Adipocyte (in vitro differentiated cells): Measurements from ENCODE around the gene PPP1R8.
"Not testable (repeated sequence)": the region's sequence is repeated elsewhere in the genome, so short reads cannot be mapped to it uniquely, and the experiment has no call there.

Experiments
- DNase-seq: peaks from one replicate; pipeline ENCODE4 v3.0.0-alpha.2; 2015; ENCODE audit warnings: low read depth
- H3K27me3 ChIP-seq: replicated peaks from 2 replicates; pipeline ENCODE4 v1.7.0; 2013; ENCODE audit warnings: mild to moderate bottlenecking, low read length, moderate library complexity; ENCODE audit not compliant: control insufficient read depth, insufficient read depth
- H3K36me3 ChIP-seq: 2 replicates; pipeline ENCODE4 v1.7.0; 2013; ENCODE audit warnings: low read length, mild to moderate bottlenecking, moderate library complexity; ENCODE audit not compliant: control insufficient read depth, insufficient read depth, severe bottlenecking
- H3K4me1 ChIP-seq: 2 replicates; pipeline ENCODE4 v1.7.0; 2013; ENCODE audit warnings: mild to moderate bottlenecking, low read length, moderate library complexity; ENCODE audit not compliant: control insufficient read depth, insufficient read depth
- H3K4me3 ChIP-seq: 2 replicates; pipeline ENCODE4 v1.7.0; 2013; ENCODE audit warnings: mild to moderate bottlenecking, low read length, moderate library complexity
- H3K9ac ChIP-seq: 2 replicates; pipeline ENCODE4 v1.7.0; 2013; ENCODE audit warnings: mild to moderate bottlenecking, low read length, moderate library complexity
- H3K9me3 ChIP-seq: 2 replicates; pipeline ENCODE4 v1.7.0; 2013; ENCODE audit warnings: mild to moderate bottlenecking, low read length, moderate library complexity; ENCODE audit not compliant: control insufficient read depth

The PPP1R8 gene

GRCh38 chr1:27833470-27833869 is 2.9 kb downstream of the PPP1R8 start:
- Histone ChIP-seq H3K4me3 (no peak overlapping the region), H3K4me1 (peaks cover 22% of the 10 kb centered on the region), H3K9ac (no peak overlapping the region), H3K36me3 (peaks cover 22% of the 10 kb centered on the region), H3K27me3 (no peaks in the 10 kb centered on the region), H3K9me3 (no peaks in the 10 kb centered on the region)
- no peak for DNase-seq

DNA sequence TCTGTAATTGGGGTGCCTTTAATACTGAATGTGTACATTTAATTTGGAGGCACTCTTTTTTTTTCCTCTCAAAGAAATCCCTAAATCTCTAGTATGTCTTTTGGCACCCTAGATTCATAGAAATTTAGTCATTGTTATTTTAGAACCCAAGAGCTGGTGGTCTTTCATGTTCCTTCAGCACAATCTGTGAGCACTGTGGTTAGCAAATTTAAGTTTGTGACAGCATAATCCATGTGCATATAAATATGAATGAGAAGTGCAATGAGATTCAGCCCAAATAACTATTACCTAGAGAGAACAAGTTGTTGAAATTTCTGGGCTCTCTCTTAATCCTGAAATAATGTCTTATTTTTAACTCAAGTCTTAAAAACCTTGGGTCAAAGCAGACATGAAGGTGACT is 4.5 kb downstream of the PPP1R8 start:
- no peak overlapping the region for H3K4me3 ChIP-seq
- peaks cover 18% of the 10 kb centered on the region for H3K4me1 ChIP-seq
- no peak overlapping the region for H3K9ac ChIP-seq
- no peaks in the 10 kb centered on the region for H3K9me3 ChIP-seq
- peaks cover 33% of the 10 kb centered on the region for H3K36me3 ChIP-seq
- DNase-seq = no peak
- H3K27me3 ChIP-seq = no peaks in the 10 kb centered on the region

- Histone ChIP-seq H3K36me3 (peaks cover 37% of the 10 kb centered on the region), H3K27me3 (no peaks in the 10 kb centered on the region), H3K4me3 (no peak overlapping the region), H3K4me1 (peaks cover 18% of the 10 kb centered on the region), H3K9ac (no peak overlapping the region), H3K9me3 (no peaks in the 10 kb centered on the region)
- DNase-seq = no peak
Measured at GRCh38 chr1:27835501-27835900, 4.9 kb downstream of the PPP1R8 start.

DNA sequence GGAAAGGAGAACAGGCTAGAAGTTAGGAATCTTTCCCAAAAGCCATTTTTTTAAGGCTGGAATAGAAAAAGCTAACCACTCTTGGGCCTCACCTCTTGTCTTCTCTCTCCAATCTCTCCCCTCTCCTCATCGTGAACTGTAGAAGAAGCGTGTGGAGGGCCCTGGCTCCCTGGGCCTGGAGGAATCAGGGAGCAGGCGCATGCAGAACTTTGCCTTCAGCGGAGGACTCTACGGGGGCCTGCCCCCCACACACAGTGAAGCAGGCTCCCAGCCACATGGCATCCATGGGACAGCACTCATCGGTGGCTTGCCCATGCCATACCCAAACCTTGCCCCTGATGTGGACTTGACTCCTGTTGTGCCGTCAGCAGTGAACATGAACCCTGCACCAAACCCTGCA is 19.4 kb downstream of the PPP1R8 start:
- H3K9me3 ChIP-seq = no peaks in the 10 kb centered on the region
- H3K36me3 ChIP-seq = peaks cover 62% of the 10 kb centered on the region
- H3K27me3 ChIP-seq = no peaks in the 10 kb centered on the region
- no peak for DNase-seq
- no peaks in the 10 kb centered on the region for H3K4me1 ChIP-seq
- no peak overlapping the region for H3K4me3 ChIP-seq
- no peak overlapping the region for H3K9ac ChIP-seq

- H3K9ac ChIP-seq = no peak overlapping the region
- H3K36me3 ChIP-seq = peaks cover 17% of the 10 kb centered on the region
- H3K4me3 ChIP-seq = no peak overlapping the region
- no peaks in the 10 kb centered on the region for H3K27me3 ChIP-seq
- H3K9me3 ChIP-seq = no peaks in the 10 kb centered on the region
- peaks cover 11% of the 10 kb centered on the region for H3K4me1 ChIP-seq
- no peak for DNase-seq
Measured at GRCh38 chr1:27855085-27855484, 24.5 kb downstream of the PPP1R8 start.

- Histone ChIP-seq H3K9me3 (no peaks in the 10 kb centered on the region), H3K27me3 (no peaks in the 10 kb centered on the region), H3K4me3 (no peak overlapping the region), H3K9ac (no peak overlapping the region), H3K4me1 (peaks cover 11% of the 10 kb centered on the region), H3K36me3 (peaks cover under 1% of the 10 kb centered on the region)
- DNase-seq = no peak
Measured at GRCh38 chr1:27856561-27857343, 26.2 kb downstream of the PPP1R8 start.

DNA sequence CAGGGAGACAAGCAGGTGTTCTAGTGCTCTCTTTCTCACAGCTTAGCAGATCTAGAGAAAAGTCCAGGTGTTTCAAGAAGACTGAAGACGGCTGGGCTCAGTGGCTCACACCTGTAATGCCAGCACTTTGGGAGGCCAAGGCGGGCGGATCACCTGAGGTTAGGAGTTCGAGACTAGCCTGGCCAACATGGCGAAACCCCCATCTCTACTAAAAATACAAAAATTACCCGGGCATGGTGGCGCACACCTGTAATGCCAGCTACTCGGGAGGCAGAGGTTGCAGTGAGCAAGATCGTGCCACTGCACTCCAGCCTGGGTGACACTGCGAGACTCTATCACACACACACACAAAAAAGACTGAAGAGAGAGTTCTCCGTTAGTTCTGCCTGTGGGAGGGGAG is 27.0 kb downstream of the PPP1R8 start:
- H3K4me1 ChIP-seq = peaks cover 18% of the 10 kb centered on the region
- not testable (repeated sequence) for H3K4me3 ChIP-seq, H3K36me3 ChIP-seq, H3K9ac ChIP-seq, H3K9me3 ChIP-seq, H3K27me3 ChIP-seq, DNase-seq

- H3K4me1 ChIP-seq = peaks cover 25% of the 10 kb centered on the region
- no peaks in the 10 kb centered on the region for H3K36me3 ChIP-seq
- H3K27me3 ChIP-seq = no peaks in the 10 kb centered on the region
- H3K9ac ChIP-seq = peak overlapping the region; percentile 55
- DNase-seq = peak; percentile 92
- H3K9me3 ChIP-seq = no peaks in the 10 kb centered on the region
- peak overlapping the region; percentile 62 for H3K4me3 ChIP-seq
Measured at GRCh38 chr1:27858072-27858948, 27.7 kb downstream of the PPP1R8 start.

DNA sequence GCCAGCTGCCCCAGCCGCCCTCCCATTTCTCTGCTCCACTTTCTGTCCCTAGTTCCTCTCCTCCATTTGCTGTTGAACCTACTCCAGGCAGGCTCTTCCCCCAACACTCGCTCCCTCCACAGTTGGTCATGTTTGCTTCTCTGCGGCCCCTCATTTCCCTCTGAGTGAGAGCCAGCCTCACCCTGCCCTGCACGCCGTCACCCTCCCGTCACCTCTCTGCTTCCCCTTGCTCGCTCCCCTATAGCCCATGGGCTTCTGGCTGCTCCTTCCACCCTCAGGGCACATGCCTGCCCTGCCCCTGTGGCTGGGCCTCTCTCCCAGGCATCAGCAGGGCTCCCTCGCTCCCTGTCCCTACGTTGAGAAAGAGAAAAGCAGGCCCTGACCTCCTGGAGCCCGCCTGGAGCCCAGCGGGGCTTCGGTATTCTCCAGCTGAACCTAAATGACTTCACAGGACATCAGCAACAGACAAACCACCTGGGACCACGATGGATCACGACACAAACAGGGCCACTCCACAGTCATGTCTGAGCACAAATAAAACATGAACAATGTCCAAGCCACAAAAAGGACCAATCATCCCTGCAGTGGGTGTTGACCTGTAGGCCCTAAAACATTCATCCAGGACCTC is 28.5 kb downstream of the PPP1R8 start:
- no peak for DNase-seq
- peak overlapping the region; percentile 55 for H3K9ac ChIP-seq
- no peaks in the 10 kb centered on the region for H3K27me3 ChIP-seq
- H3K4me1 ChIP-seq = peaks cover 32% of the 10 kb centered on the region
- no peaks in the 10 kb centered on the region for H3K36me3 ChIP-seq
- no peak overlapping the region for H3K4me3 ChIP-seq
- H3K9me3 ChIP-seq = no peaks in the 10 kb centered on the region

- no peak for DNase-seq
- Histone ChIP-seq H3K27me3 (no peaks in the 10 kb centered on the region), H3K9me3 (no peaks in the 10 kb centered on the region), H3K36me3 (no peaks in the 10 kb centered on the region), H3K4me1 (peaks cover 39% of the 10 kb centered on the region), H3K9ac (no peak overlapping the region), H3K4me3 (no peak overlapping the region)
Measured at GRCh38 chr1:27861436-27861835, 30.9 kb downstream of the PPP1R8 start.

- H3K4me1 ChIP-seq = peaks cover 39% of the 10 kb centered on the region
- DNase-seq = no peak
Measured at GRCh38 chr1:27862004-27862403, 31.4 kb downstream of the PPP1R8 start.

More at GRCh38 chr1:27862004-27862403, 31.4 kb downstream of the PPP1R8 start:
- Histone ChIP-seq H3K4me3 (peak overlapping the region; percentile 46), H3K36me3 (no peaks in the 10 kb centered on the region), H3K9me3 (no peaks in the 10 kb centered on the region), H3K9ac (peak overlapping the region; percentile 80), H3K27me3 (no peaks in the 10 kb centered on the region)
